GM18868 (cell line): ENCODE data around the gene UBAC1.

Experiments used
- ATAC-seq: cut with Tn5 transposase; IDR thresholded peaks from one replicate; pipeline ENCODE4 v1.9.1; 2021; ENCODE audit warnings: mild to moderate bottlenecking, moderate library complexity; ENCODE audit not compliant: unreplicated experiment

Gene UBAC1, protein sequence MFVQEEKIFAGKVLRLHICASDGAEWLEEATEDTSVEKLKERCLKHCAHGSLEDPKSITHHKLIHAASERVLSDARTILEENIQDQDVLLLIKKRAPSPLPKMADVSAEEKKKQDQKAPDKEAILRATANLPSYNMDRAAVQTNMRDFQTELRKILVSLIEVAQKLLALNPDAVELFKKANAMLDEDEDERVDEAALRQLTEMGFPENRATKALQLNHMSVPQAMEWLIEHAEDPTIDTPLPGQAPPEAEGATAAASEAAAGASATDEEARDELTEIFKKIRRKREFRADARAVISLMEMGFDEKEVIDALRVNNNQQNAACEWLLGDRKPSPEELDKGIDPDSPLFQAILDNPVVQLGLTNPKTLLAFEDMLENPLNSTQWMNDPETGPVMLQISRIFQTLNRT

DNA sequence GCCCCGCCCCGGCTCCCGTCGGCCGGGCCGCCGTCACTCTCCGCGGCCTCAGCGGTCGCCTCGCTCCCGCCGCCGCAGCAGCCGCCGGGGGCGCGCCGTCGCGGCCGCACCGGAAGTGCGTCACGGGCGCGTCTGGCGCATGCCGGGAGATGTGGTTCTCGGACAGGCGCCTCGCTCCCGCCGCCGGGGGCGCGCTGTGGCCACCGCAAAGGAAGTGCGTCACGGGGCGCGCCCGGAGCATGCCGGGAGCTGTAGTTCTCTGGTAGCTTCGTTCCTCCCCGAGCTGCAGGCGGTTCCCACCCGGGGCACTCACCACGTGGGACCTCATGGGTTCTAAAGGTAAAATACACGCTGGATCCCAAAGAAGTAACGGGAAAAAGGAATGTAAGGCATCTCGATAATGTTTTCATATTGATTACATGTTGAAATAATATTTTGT, at the start of gene UBAC1:
Gene UBAC1, minus strand, starts transcription at position 97 of the 439 bp plus-strand sequence. CDS start 211 bp downstream, outside the sequence.
- peak; percentile 91 for ATAC-seq

DNA sequence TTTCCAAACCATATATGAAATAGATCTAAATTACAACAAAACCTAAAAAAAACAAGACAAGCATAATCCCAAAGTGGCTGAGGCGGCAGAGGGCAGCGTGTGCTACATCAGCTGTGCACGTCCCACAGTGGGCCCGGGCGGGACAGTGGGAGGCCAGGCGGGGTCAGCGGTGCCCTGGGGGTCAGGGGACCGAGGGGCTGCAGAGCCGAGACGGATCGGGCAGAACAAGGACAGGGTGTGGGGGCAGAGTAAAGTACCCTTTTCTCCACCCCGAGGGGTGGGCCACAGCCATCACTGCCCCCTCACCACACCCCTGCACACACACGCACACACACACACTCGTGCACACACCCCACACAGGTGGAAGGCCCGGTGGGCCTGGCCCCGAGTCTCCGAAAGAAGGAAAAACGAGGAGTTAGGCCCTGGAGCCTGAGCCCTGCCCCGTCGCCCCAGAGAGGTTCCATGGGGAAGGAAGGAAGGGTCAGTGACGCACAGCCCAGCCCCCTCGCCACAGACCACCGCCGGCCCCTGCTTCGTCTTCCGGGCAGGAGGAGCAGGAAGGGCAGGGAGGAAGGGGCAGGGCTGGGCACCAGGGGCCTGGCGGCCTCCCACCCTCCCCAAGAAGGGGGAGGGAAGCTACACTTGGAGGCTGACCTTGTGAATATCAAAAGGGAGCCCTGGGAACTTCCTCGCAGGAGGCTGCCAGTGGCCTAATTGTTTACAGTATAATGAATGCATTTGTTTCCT, 49.6 kb upstream of the UBAC1 start:
- no peak for ATAC-seq

DNA sequence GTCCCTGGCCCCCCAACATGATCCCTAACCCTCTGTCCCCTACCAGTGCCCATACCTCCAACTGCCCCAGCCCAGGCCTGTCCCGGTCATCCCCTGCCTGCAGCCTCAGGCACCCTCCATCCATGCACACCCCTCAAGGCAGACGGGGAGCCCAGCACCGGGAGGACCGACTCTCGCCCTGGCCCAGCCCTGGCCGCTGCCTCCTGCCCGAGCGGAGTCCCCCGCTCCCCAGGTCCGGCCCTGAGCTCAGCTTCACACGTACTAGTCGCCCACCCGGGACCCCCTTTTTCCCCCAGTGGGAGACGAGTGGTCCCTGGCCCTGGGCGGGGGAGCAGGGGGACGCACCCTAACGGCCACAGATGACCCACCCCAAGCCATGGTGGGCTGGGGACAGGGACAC, 49.0 kb upstream of the UBAC1 start:
- no peak for ATAC-seq

DNA sequence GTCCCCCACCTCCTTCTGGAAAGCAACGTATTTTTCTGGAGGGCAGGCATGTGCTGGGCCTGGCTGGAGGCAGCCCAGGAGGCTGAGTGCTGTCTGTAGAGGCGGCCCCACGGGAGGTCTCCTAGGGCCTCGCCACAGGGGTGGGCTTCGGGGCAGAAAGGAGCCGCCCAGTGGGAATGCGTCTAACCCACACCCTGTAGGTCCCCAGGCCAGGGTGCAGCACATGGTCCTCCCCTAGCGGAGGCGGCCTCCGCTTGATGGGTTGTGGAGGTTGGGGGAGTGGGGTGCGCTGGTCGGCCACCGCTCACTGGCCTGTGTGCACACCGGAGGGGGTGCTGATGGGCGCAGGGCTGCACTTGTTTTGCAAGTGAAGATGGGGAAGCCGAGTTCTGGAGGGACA, 48.3 kb upstream of the UBAC1 start:
- no peak for ATAC-seq

DNA sequence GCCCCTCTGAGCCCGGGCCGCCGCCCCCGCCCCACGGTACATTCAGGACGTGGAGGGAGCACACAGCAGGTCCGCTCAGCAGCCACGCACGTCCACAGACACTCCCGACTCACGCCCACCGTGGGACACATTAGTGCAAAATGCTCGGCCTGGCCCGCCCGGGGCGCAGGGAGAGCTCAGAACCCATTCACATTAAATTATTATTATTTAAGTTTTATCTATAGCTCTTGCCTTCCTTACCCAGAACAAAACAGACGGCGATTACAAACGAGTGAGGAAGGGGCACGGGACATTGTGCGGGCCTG, 47.5 kb upstream of the UBAC1 start:
- no peak for ATAC-seq

DNA sequence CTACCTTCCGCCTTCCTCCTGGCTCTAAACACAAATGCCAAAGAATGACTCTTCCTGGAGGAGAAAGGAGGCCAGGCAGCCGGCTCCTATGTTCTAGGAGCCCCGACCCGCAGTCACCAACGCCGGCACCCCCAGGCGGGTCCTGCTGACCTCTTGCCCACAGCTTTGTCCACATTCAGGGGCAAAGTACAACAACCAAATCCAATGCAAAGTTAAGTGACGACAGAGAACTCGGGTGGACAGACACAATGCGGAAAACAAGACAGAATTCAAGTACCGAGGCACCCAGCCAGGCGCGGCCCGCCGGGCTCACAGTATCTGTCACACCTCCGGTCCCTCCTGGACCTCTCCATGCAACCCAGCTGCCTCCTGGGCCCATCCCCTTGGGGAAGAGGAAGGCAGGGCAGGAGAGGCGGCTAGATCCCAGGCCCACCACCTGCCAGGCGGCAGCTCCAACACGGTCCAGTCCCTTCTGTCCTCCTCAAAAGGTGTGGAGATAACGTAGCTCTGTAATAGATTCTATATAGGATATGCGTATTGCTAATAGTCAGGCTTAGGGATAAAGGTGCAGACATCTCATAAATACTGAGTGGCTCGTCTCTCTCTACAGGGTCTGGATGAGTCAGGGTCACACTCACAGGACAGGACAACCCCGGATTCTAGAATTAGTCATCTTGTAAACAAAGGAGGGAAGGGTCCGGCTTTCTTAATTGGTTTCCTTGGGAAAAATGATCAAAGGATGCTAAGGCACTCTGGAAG, 46.9 kb upstream of the UBAC1 start:
- ATAC-seq = no peak

DNA sequence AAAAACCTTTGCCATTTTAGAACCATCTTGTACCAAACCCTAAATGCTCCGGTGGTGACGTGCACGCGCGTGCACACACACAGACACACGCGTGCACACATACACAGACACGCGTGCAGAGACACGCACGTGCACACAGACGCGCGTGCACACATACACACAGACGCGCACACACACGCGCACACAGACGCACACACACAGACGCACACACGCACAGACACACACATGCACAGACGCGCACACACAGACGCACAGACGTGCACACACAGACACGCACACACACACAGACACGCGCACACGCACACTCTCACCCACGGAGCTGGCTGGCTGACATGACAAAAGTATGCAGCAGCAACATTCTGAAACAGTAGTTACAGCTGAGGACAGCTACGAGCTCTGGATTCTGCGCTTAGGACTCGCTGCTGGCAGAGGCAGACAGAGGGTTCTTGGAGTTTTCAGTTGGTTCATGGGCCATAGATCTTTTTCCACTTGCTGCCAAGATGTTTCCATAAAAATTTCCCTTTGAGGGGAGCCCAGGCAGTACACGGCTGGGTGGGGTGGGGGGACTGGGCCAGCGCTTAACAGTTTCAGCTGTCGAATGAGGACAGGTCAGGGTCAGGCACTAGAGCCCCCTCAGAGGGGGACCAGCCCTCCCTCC, 46.2 kb upstream of the UBAC1 start:
- no peak for ATAC-seq

DNA sequence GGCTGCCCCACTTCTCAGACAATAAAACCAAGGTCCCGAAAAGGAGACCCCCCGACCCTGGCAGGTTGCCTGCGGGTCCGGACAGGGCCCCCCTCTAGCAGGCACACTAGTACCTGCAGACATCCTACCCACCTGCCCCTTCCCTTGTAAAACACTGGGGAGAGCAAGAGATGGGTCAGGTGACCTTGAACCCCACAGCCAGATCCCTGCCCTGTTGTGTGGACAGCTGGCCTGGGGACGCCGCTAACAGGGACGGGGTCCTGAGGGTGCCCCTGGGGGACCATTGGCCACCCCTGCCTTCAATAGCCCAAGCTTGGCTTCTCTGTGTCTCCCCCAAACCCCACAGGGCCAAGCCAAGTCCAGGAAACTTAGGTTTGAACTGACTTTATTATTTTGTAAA, 45.0 kb upstream of the UBAC1 start:
- ATAC-seq = no peak

DNA sequence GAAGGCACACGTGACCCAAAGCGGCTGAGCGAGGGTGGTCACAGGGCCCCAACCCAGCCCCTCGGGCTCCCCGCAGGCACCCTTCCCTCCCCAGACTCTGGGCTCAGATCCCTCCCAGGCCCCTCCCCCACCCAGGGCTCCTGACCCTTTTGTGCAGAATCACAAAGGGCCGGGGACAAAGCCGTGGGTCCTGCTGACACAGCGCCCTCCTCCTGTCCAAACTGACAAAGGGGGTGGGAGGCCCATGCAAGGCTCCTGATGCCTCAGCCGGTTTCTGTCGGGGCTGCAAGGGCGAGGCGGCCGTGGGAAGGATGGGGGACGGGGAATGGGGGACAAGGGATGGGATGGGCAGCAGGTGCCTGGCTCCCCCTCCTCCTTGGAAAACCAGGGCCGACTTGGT, 43.5 kb upstream of the UBAC1 start:
- no peak for ATAC-seq

DNA sequence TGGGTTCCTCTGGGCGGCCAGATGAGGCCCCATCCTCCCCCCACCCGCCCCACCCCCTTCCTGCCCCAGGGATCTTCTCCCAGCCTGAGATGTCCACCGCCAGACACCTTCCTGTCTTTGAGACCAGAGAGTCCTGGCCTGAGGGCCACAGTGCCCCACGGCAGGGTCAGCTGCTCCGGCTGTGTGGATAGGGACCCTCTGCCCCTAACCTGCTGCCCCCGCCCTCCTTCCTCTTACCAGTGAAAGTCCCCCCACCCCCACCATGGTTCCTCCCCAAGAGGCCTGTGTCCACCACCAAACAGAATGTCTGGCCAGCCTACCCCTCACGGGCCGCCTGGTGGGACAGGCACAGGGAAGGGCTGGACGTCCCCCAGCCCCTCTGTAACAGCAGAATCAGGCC, 43.0 kb upstream of the UBAC1 start:
- no peak for ATAC-seq

DNA sequence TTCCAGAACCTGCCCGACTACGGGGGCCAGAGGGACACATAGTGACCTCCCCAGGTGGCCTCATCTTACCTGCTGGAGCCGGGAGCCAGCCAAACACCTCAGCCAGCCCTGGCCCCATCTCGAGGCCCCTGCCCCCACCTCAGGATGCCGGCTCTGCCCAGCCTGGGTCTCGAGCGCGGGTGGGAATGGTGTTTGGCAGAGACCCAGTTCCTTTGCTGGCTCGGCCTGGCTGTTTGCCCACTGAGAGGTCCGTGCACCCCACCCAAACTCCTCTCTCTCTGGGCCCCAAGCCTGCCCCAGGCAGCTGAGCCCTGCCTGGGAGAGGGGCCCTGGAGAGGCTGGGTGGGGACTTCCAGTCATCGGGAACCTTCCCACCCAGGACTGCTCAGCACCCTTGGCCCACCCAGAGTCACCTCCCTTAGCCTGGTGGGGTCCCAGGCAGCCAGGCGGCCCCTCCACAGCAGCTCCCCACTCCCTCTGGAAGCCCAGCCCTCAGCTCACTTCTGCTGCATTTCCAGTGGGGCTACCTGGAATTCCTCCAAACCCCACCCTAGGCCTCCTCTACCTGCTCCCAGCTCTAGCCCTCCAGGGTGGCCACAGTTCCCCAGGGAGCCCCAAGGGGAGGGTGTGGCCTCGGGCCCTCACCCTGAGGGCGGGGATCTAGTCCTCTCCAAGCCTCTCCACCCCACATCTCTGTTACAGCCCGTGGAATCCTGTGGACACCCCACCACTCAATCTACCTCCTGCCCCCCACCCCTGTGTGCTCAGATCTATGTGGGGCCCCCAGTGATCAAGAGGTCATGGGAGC, 42.4 kb upstream of the UBAC1 start:
- ATAC-seq = no peak

DNA sequence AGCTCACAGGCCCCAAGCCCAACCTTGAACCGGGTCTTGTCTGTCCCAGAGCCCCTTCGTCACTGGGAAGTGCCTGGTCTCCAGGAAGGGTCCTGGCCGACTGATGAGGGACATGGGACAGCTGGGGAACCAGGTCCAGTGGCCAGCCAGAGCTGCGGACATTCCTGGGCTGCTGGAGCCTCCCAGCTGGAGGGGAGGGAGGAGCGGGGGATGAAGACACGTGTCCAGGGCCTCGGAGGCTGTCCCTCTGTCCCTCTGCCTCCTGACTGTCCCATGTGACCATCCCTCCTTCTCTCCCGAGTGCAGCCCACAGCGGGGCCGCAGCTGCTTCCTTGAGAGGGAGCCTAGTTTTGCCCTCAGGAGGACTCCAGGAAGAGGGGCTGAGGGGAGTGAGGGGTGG, 41.7 kb upstream of the UBAC1 start:
- no peak for ATAC-seq

DNA sequence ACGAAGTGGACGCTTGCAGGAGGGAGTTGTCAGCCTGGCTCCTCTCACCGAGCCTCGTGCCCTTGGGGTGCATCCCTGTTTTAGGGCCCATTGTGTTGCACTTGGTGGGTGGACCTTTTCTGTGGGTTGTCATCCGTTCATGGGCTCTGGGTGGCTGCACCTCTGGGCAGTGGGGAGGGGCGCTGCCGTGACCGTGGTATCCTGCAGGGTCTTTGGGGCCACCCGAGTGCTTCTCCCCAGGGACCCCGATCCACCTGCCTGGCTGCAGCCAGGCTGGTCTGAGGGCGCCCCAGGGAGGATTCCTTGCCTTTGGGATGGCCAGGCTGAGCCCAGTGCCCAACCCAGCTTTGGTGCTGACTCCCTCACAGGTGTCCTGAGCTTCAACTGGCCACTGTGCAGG, 41.0 kb upstream of the UBAC1 start:
- no peak for ATAC-seq

DNA sequence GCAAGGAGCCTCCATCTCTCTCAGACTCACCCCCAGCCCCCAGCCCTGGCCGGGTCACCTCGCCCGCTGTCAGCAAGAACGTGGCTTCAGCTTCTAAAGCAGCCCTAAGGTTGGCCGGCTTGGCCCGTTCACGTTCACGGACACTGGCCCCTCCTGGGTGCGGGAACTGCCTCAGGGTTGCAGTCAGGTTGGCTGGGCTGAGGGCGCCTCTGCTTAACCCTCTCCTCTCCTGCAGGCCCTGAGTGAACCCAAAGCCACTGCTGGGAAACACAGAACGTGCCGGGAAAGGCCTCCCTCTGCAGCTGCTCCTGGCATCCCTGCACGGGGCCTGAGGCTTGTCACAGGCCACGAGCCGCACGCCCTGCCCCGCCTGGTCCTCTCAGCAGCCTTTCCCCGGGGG, 40.1 kb upstream of the UBAC1 start:
- no peak for ATAC-seq

DNA sequence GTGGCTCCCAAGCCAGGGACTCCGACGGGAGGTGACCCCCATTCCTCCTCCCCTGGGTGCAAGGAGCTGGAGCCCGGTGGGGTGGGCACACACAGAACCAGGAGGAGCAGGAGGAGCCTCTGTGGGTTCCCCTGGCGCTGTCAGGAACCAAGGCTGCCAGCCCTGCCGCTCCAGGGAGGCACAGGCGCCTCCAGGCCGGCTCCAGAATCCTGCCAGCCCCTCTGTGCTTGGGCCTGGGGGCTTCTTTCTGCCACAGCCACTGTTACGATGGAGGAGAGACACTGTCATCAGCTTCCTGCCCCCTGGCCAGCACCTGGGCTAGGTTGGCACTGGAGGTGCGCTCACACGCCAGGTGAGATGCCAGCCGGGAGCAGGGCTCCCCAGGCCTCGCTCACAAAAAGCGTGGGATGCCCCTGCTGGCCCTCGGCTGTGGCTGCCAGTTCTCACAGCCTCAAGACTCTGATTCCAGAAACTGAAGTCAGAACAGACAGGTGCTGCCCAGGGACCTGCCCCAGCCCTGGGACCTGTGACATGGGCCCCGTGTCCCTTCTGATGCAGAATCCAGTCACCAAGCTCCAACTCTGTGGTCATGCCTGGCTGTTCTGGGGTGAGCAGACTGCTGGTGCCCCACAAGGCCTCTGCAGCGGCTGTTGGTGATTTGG, 37.4 kb upstream of the UBAC1 start:
- ATAC-seq = no peak

DNA sequence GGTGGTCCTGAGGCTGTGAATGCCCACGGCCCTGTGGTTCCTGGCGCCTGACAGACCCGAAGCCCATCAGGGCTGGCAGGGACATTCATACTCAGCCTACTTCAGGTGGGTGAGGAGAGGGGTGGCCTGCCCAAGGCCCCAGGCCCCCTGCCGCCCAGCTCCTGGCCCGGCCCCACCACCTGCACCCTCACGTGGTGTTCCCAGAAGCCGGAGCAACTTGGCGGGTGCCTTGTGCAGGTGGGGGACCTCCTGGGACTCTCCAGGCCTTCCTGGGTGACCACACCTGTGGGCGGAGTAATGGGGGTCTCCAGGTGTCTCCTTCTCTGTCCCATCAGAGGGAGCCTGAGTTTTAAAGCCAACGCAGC, 36.8 kb upstream of the UBAC1 start:
- no peak for ATAC-seq

DNA sequence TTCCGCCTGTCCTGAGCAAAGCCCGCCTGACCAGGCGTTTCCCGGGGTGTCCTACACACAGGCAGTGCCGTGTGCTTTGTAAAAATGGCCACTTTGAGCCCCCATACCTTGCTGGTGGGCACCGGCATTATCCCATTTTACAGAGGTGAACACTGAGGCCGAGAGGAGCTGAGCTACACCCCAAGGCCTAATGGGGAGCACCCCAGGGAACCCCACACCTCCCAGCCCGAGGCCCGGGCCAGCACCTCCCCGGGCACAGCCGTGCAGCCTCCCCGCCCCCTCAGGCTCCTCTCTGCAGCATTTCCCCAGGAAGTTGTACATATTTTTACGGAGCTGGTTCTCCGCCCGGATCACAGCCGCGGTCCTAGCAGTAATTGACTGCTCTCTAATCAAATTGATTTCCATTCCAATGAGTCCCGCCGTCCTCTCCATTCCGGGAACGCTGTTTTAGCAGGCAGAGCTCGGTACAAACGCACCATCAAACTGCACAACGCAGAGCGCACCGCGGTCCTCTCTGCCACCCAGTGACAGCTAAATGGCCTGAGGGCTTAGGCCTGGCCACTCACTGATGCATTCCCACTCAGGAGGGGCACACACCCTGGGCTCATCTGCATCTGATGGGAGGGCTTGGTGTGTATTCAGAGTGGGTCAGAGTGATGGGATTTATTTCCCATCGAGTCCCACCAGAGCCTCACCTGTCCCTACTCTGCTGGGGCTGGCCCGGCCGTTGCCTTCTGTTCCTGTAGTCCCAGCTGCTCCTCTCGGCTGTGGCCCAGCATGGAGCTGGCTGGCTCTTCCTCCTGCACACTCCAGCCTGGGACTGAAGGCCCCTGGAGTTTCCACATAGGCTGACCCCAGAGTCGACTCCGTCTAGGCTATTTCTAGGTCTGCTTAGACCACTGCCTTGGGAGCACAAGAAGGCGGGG, 36.2 kb upstream of the UBAC1 start:
- ATAC-seq = no peak

DNA sequence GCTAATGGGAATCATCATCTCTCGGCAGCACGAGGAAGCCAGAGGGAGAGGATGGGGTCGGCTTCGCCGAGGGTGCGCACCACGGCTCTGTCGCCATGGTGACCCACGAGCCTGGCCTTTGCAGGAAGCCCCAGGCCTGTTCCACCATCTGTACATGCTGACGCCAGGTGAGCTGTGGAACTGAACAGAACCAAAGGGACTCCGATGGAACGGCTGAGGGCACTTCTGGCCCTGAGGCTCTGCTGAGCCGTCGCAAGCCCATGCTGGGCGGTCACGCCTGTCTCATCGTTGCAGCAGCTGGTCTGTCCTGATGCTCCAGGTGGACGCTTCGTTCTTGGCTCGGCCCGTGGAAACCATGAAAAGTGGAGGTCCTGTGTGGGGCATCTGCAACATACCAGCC, 34.6 kb upstream of the UBAC1 start:
- no peak for ATAC-seq
